Endothelial cell of umbilical vein (primary cell): ENCODE results near the gene THUMPD2. TPM values are rescaled to one million over a fixed set of nuclear protein-coding genes. Genes with fewer than 3 reads are reported as not detected.

Experiments
- BruUV-seq: library from RNA; stranded (reverse); fragments of 400-500 nt; replicated peaks from 2 replicates; lab custom pipeline; 2021; lab: Mats Ljungman, UMichigan
- CTCF ChIA-PET: fragments of 300-600, 350-600 bp; sonication (Branson Sonifier 250); formaldehyde crosslinking; loops from one replicate; lab custom pipeline; 2021; ENCODE audit warnings: antibody characterized with exemption, inconsistent platforms; lab: Charles Lee
- POLR2A ChIA-PET: fragments of 300-600, 350-600 bp; sonication (Branson Sonifier 250); formaldehyde crosslinking; loops from one replicate; lab custom pipeline; 2021; ENCODE audit warnings: antibody characterized with exemption, inconsistent platforms; lab: Charles Lee
- DNase-seq: peaks from one replicate; pipeline ENCODE4 v3.0.0-alpha.2; 2011; ENCODE audit warnings: low read depth, low spot score
- FAIRE-seq: peaks from 2 replicates; lab custom pipeline; 2011; peaks lifted over from hg19 to GRCh38; lab: Jason Lieb, UNC
- H2AFZ ChIP-seq: 2 replicates; pipeline ENCODE4 v1.6.0; 2012; ENCODE audit warnings: low read depth, low read length, control low read depth, inconsistent platforms
- H3K27ac ChIP-seq: 2 replicates; pipeline ENCODE4 v1.5.1; 2011; ENCODE audit warnings: low read depth, mild to moderate bottlenecking, control low read depth, low read length, moderate library complexity; ENCODE audit not compliant: insufficient read depth
- H3K27me3 ChIP-seq, 2 experiments: 2 replicates each; pipeline versions ENCODE4 v1.6.0 to v1.6.1; 2011; ENCODE audit warnings: low read length in 2 of 2, mixed read lengths in 1 of 2; ENCODE audit not compliant: control insufficient read depth in 2 of 2, insufficient read depth in 2 of 2
- H3K36me3 ChIP-seq, 2 experiments: 2 replicates in 1 of 2; 3 replicates in 1 of 2; pipeline ENCODE4 v1.5.1; 2011; ENCODE audit warnings: low read length in 2 of 2, mild to moderate bottlenecking in 1 of 2, moderate library complexity in 1 of 2; ENCODE audit not compliant: control insufficient read depth in 2 of 2, insufficient read depth in 2 of 2; ENCODE audit errors: extremely low read depth in 1 of 2
- H3K4me1 ChIP-seq: 3 replicates; pipeline ENCODE4 v1.5.1; 2011; ENCODE audit warnings: mild to moderate bottlenecking, low read length; ENCODE audit not compliant: control insufficient read depth, insufficient read depth; ENCODE audit errors: extremely low read depth
- H3K4me2 ChIP-seq: 2 replicates; pipeline ENCODE4 v1.6.1; 2011; ENCODE audit warnings: low read length, control low read depth, mixed read lengths; ENCODE audit not compliant: insufficient read depth
- H3K4me3 ChIP-seq, 3 experiments: fragments of 200-600 bp in 1 of 3; sonication (generic), shearing (Covaris generic) in 1 of 3; replicated peaks in 1 of 3; 2 replicates each; pipeline ENCODE4 v1.5.1; 2011 to 2016; ENCODE audit warnings: control low read depth in 3 of 3, low read length in 3 of 3, mild to moderate bottlenecking in 2 of 3, inconsistent platforms in 1 of 3, low read depth in 1 of 3, moderate library complexity in 1 of 3; ENCODE audit not compliant: insufficient read depth in 1 of 3
- H3K79me2 ChIP-seq: 2 replicates; pipeline ENCODE4 v1.6.0; 2012; ENCODE audit warnings: low read length, inconsistent platforms; ENCODE audit not compliant: control insufficient read depth, insufficient read depth
- H3K9ac ChIP-seq: replicated peaks from 2 replicates; pipeline ENCODE3; 2011; ENCODE audit warnings: low read length, control low read depth; ENCODE audit not compliant: insufficient read depth; ENCODE audit errors: extremely low read depth
- H3K9me1 ChIP-seq: replicated peaks from 3 replicates; pipeline ENCODE4 v1.6.0; 2011; ENCODE audit warnings: mild to moderate bottlenecking, low read length; ENCODE audit not compliant: control insufficient read depth, insufficient read depth; ENCODE audit errors: extremely low read depth
- H3K9me3 ChIP-seq: replicated peaks from 2 replicates; pipeline ENCODE4 v1.5.1; 2012; ENCODE audit warnings: low read length, inconsistent platforms; ENCODE audit not compliant: control insufficient read depth, insufficient read depth
- H4K20me1 ChIP-seq: replicated peaks from 2 replicates; pipeline ENCODE3; 2011; ENCODE audit warnings: mild to moderate bottlenecking, low read length; ENCODE audit not compliant: control insufficient read depth, insufficient read depth; ENCODE audit errors: extremely low read depth
- CTCF ChIP-seq, 2 donors: IDR thresholded peaks; 1 replicate in 1 of 2; 2 replicates in 1 of 2; pipeline ENCODE4 v1.5.1; 2011; ENCODE audit warnings: low read length in 2 of 2, mild to moderate bottlenecking in 2 of 2, moderate library complexity in 2 of 2, control low read depth in 1 of 2, inconsistent platforms in 1 of 2, low read depth in 1 of 2; ENCODE audit not compliant: insufficient read depth in 1 of 2; ENCODE audit errors: extremely low read depth in 1 of 2
- EZH2 ChIP-seq: IDR thresholded peaks from 2 replicates; pipeline ENCODE4 v1.6.1; 2012; ENCODE audit warnings: borderline replicate concordance, low read depth, mild to moderate bottlenecking, moderate library complexity, low read length, inconsistent platforms; ENCODE audit not compliant: severe bottlenecking
- FOS ChIP-seq: IDR thresholded peaks from 2 replicates; pipeline ENCODE4 v1.6.1; 2011; ENCODE audit warnings: mild to moderate bottlenecking, low read length, moderate library complexity, borderline replicate concordance; ENCODE audit not compliant: insufficient read depth
- GATA2 ChIP-seq: IDR thresholded peaks from 2 replicates; pipeline ENCODE4 v1.7.0; 2011; ENCODE audit warnings: low read depth, mild to moderate bottlenecking, moderate library complexity, mixed read lengths, low read length; ENCODE audit not compliant: insufficient read length, insufficient read depth
- JUN ChIP-seq: IDR thresholded peaks from 2 replicates; pipeline ENCODE4 v1.6.1; 2011; ENCODE audit warnings: borderline replicate concordance, low read depth; ENCODE audit not compliant: insufficient read length, insufficient read depth
- MAX ChIP-seq: IDR thresholded peaks from 2 replicates; pipeline ENCODE4 v1.6.1; 2011; ENCODE audit not compliant: insufficient read depth, insufficient read length
- MYC ChIP-seq: IDR thresholded peaks from one replicate; pipeline ENCODE4 v1.6.1; 2011; ENCODE audit warnings: mild to moderate bottlenecking, low read depth, low read length
- POLR2A ChIP-seq: IDR thresholded peaks from 2 replicates; pipeline ENCODE4 v1.6.1; 2012; ENCODE audit warnings: low read depth, mild to moderate bottlenecking, control low read depth, low read length
- POLR2AphosphoS5 ChIP-seq: IDR thresholded peaks from 2 replicates; pipeline ENCODE4 v1.6.1; 2012; ENCODE audit warnings: low read depth, mild to moderate bottlenecking, control low read depth, low read length, moderate library complexity; ENCODE audit not compliant: insufficient read depth
- dilution Hi-C: fragments of 300-500 bp; cut with MboI; formaldehyde crosslinking; loops from one replicate; pipeline ENCODE4 v1.15.0; 2019; ENCODE audit warnings: low sequenced_read_pairs; ENCODE audit not compliant: extremely low pct_ligation_motif_present
- intact Hi-C: fragments of 100-400 bp; cut with micrococcal nuclease; formaldehyde crosslinking; loops from one replicate; pipeline ENCODE4 v1.10.0; 2022
- polyA plus RNA-seq, 4 experiments: library from polyadenylated mRNA; depleted of rRNA in 3 of 4; stranded (reverse) in 3 of 4; unstranded in 1 of 4; fragments of >200 nt; gene quantifications; 2 replicates each; pipeline versions ENCODE4 v1.2.1 to v1.2.3, GENCODE V29; 2011 to 2012; ENCODE audit warnings: missing spikeins in 1 of 4
- total RNA-seq: library from RNA; stranded (reverse); gene quantifications from 2 replicates; pipeline ENCODE4 v1.2.3, GENCODE V29; 2021

Gene THUMPD2
- total and polyA plus RNA-seq, 2 donors (not counting 3 experiments of a cell fraction or from before 2014, with no cell fraction given), result 4.3 to 8.2 TPM

- intact Hi-C loops, result no loop called here
Observed at GRCh38 chr2:39741871-39742270, 37.2 kb downstream of the THUMPD2 start.

GRCh38 chr2:39739386-39739785 is 39.7 kb downstream of the THUMPD2 start:
- no peak overlapping the region for H3K27ac ChIP-seq
- H3K9ac ChIP-seq, result no peak overlapping the region
- POLR2A ChIA-PET, result interaction anchor here (0.6 kb wide), 1 partner anchor 41 kb away, joined by 3 read pairs; no protein-coding TSS in a partner anchor

More at GRCh38 chr2:39741871-39742270, 37.2 kb downstream of the THUMPD2 start:
- H3K4me2 ChIP-seq, result no peak overlapping the region
- no TSS peak for BruUV-seq
- FAIRE-seq, result no peak
- POLR2A ChIA-PET, result no interaction called here
- H3K27me3 ChIP-seq, result no peaks in the 10 kb centered on the region
- H3K36me3 ChIP-seq, result peaks cover 6 to 14% of the 10 kb centered on the region in 2 experiments
- DNase-seq, result no peak
- H2AFZ ChIP-seq, result no peak overlapping the region
- H4K20me1 ChIP-seq, result no peaks in the 10 kb centered on the region
- H3K79me2 ChIP-seq, result no peaks in the 10 kb centered on the region
- CTCF ChIA-PET, result interaction anchor here (1.6 kb wide), 1 partner anchor 12 kb away, joined by 12 read pairs; no protein-coding TSS in a partner anchor
- no peaks in the 10 kb centered on the region for H3K9me3 ChIP-seq
- dilution Hi-C loops, result no loop called here
- no peak overlapping the region for H3K9ac ChIP-seq
- no peak overlapping the region for H3K4me3 ChIP-seq
- H3K4me1 ChIP-seq, result no peaks in the 10 kb centered on the region
- H3K27ac ChIP-seq, result no peak overlapping the region
- H3K9me1 ChIP-seq, result no peaks in the 10 kb centered on the region
- TF ChIP-seq EZH2 (no peak), MYC (no peak), MAX (no peak), GATA2 (no peak), JUN (no peak)

More at GRCh38 chr2:39739386-39739785, 39.7 kb downstream of the THUMPD2 start:
- intact Hi-C loops (loop anchor here (10.0 kb wide), 1 partner anchor 675 kb away; no protein-coding TSS in a partner anchor), dilution Hi-C loops (no loop called here)
- H3K9me3 ChIP-seq, result no peaks in the 10 kb centered on the region
- CTCF ChIA-PET, result interaction anchor here (2.1 kb wide), 1 partner anchor 10 kb away, joined by 11 read pairs; no protein-coding TSS in a partner anchor
- peaks cover 10 to 15% of the 10 kb centered on the region in 2 experiments for H3K36me3 ChIP-seq
- no peak overlapping the region for H3K4me2 ChIP-seq
- H3K4me1 ChIP-seq, result no peaks in the 10 kb centered on the region
- TF ChIP-seq POLR2AphosphoS5 (no peak), CTCF (IDR thresholded peaks at IDR 0.05; ENCODE audit: extremely low read depth in 1 of 2, insufficient read depth in 1 of 2, low read depth in 1 of 2, low read length in 2 of 2) (no peak), GATA2 (no peak), MYC (no peak), EZH2 (no peak), POLR2A (no peak), MAX (no peak), FOS (no peak), JUN (no peak)
- H3K4me3 ChIP-seq, result no peak overlapping the region
- no peaks in the 10 kb centered on the region for H4K20me1 ChIP-seq
- no peaks in the 10 kb centered on the region for H3K27me3 ChIP-seq
- no peaks in the 10 kb centered on the region for H3K79me2 ChIP-seq
- H3K9me1 ChIP-seq, result no peaks in the 10 kb centered on the region
- FAIRE-seq (no peak), DNase-seq (no peak)
- no peak overlapping the region for H2AFZ ChIP-seq
- BruUV-seq, result no TSS peak
